Neuronal stem cell (in vitro differentiated cells): ENCODE results near the gene PAN2.

Experiments used
- DNase-seq: peaks from one replicate; pipeline ENCODE4 v3.0.0-alpha.2; 2013; ENCODE audit warnings: low spot score
- H2AFZ ChIP-seq: one replicate; pipeline ENCODE4 v1.6.1; 2013; ENCODE audit warnings: mild to moderate bottlenecking, low read length, inconsistent platforms
- H2AK5ac ChIP-seq: 2 replicates; pipeline ENCODE4 v1.6.1; 2013; ENCODE audit warnings: low read depth, mild to moderate bottlenecking, inconsistent platforms, low read length, moderate library complexity, mixed read lengths
- H2BK120ac ChIP-seq: 2 replicates; pipeline ENCODE4 v1.6.1; 2013; ENCODE audit warnings: low read depth, mild to moderate bottlenecking, inconsistent platforms, low read length, moderate library complexity, mixed read lengths
- H2BK12ac ChIP-seq: one replicate; pipeline ENCODE4 v1.6.1; 2013; ENCODE audit warnings: low read length, inconsistent platforms
- H2BK15ac ChIP-seq: 2 replicates; pipeline ENCODE4 v1.6.1; 2013; ENCODE audit warnings: mild to moderate bottlenecking, low read length, inconsistent platforms, mixed read lengths
- H2BK5ac ChIP-seq: one replicate; pipeline ENCODE4 v1.6.1; 2013; ENCODE audit warnings: inconsistent platforms, mild to moderate bottlenecking, low read length, moderate library complexity
- H3K14ac ChIP-seq: one replicate; pipeline ENCODE4 v1.6.1; 2013; ENCODE audit warnings: low read length, inconsistent platforms
- H3K18ac ChIP-seq: 2 replicates; pipeline ENCODE4 v1.6.1; 2013; ENCODE audit warnings: low read length, inconsistent platforms
- H3K23ac ChIP-seq: 2 replicates; pipeline ENCODE4 v1.6.1; 2013; ENCODE audit warnings: low read depth, mild to moderate bottlenecking, mixed read lengths, low read length, inconsistent platforms; ENCODE audit not compliant: poor library complexity
- H3K27ac ChIP-seq: replicated peaks from 3 replicates; pipeline ENCODE4 v1.5.1; 2013; ENCODE audit warnings: low read length, inconsistent platforms
- H3K27me3 ChIP-seq, 3 experiments: 2 replicates each; pipeline ENCODE4 v1.6.1; 2013; ENCODE audit warnings: low read length in 3 of 3, mild to moderate bottlenecking in 2 of 3, inconsistent platforms in 1 of 3, low read depth in 1 of 3, mixed read lengths in 1 of 3, moderate library complexity in 1 of 3; ENCODE audit not compliant: control insufficient read depth in 3 of 3, insufficient read depth in 3 of 3
- H3K36me3 ChIP-seq, 2 donors: replicated peaks in 1 of 2; 2 replicates each; pipeline ENCODE4 v1.6.1; 2013; ENCODE audit warnings: low read length in 2 of 2; ENCODE audit not compliant: control insufficient read depth in 2 of 2, insufficient read depth in 2 of 2
- H3K4ac ChIP-seq: 2 replicates; pipeline ENCODE4 v1.6.1; 2013; ENCODE audit warnings: inconsistent platforms, mild to moderate bottlenecking, low read length, moderate library complexity
- H3K4me1 ChIP-seq, 2 donors: 1 replicate in 1 of 2; 2 replicates in 1 of 2; pipeline ENCODE4 v1.6.1; 2013; ENCODE audit warnings: low read length in 2 of 2, low read depth in 1 of 2; ENCODE audit not compliant: control insufficient read depth in 2 of 2, insufficient read depth in 1 of 2
- H3K4me2 ChIP-seq: one replicate; pipeline ENCODE4 v1.6.1; 2013; ENCODE audit warnings: mild to moderate bottlenecking, low read length, inconsistent platforms; ENCODE audit not compliant: insufficient read depth, poor library complexity, severe bottlenecking
- H3K4me3 ChIP-seq, 2 donors: 2 replicates each; pipeline ENCODE4 v1.5.1; 2013; ENCODE audit warnings: low read length in 2 of 2, mild to moderate bottlenecking in 2 of 2, inconsistent platforms in 1 of 2, moderate library complexity in 1 of 2
- H3K79me1 ChIP-seq: one replicate; pipeline ENCODE4 v1.6.1; 2013; ENCODE audit warnings: low read depth, mild to moderate bottlenecking, inconsistent platforms, low read length, moderate library complexity
- H3K9ac ChIP-seq: one replicate; pipeline ENCODE4 v1.6.1; 2013; ENCODE audit warnings: mild to moderate bottlenecking, low read depth, low read length, inconsistent platforms; ENCODE audit not compliant: poor library complexity
- H3K9me3 ChIP-seq, 2 donors: replicated peaks in 1 of 2; 2 replicates each; pipeline versions ENCODE3 to v1.6.1; 2013; ENCODE audit warnings: low read length in 2 of 2, mild to moderate bottlenecking in 2 of 2, inconsistent platforms in 1 of 2, low read depth in 1 of 2, mixed read lengths in 1 of 2, moderate library complexity in 1 of 2; ENCODE audit not compliant: control insufficient read depth in 2 of 2, insufficient read depth in 1 of 2
- H4K8ac ChIP-seq: one replicate; pipeline ENCODE4 v1.6.1; 2013; ENCODE audit warnings: low read depth, mild to moderate bottlenecking, inconsistent platforms, low read length, moderate library complexity
- H4K91ac ChIP-seq: one replicate; pipeline ENCODE4 v1.6.1; 2013; ENCODE audit warnings: low read length, low read depth, mild to moderate bottlenecking, inconsistent platforms; ENCODE audit not compliant: poor library complexity
- WGBS, 2 donors: extraction: QIAGEN DNeasy Blood & Tissue Kit; methylation state at CpG; one replicate each; pipeline ENCODE4 v1.1.7; 2013; ENCODE audit warnings: missing lambda C conversion rate in 2 of 2, mixed read lengths in 1 of 2; ENCODE audit not compliant: insufficient read length in 2 of 2, insufficient replicate concordance in 1 of 2; ENCODE audit errors: extremely low coverage in 2 of 2; 5-methylcytosine and 5-hydroxymethylcytosine counted together

The PAN2 gene

GRCh38 chr12:56330936-56331490, 2.8 kb downstream of the PAN2 start:
- no peak overlapping the region for H2BK120ac ChIP-seq
- H3K27ac ChIP-seq = no peak overlapping the region
- H2BK15ac ChIP-seq = no peak overlapping the region
- no peak overlapping the region for H4K91ac ChIP-seq
- no peak overlapping the region for H4K8ac ChIP-seq
- no peak overlapping the region for H3K18ac ChIP-seq
- no peaks in the 10 kb centered on the region for H3K27me3 ChIP-seq
- no peaks in the 10 kb centered on the region for H3K79me1 ChIP-seq
- DNase-seq = no peak
- H3K14ac ChIP-seq = no peak overlapping the region
- H3K9ac ChIP-seq = no peak overlapping the region
- H3K4me2 ChIP-seq = no peak overlapping the region
- peaks cover 7 to 27% of the 10 kb centered on the region in 2 donors for H3K36me3 ChIP-seq
- H3K9me3 ChIP-seq = no peaks in the 10 kb centered on the region
- H2BK5ac ChIP-seq = no peak overlapping the region
- H2BK12ac ChIP-seq = no peak overlapping the region
- H3K4me1 ChIP-seq = peaks cover 6 to 9% of the 10 kb centered on the region in 2 donors
- no peak overlapping the region for H3K4ac ChIP-seq
- H2AK5ac ChIP-seq = no peak overlapping the region
- no peak overlapping the region for H2AFZ ChIP-seq
- H3K23ac ChIP-seq = no peak overlapping the region
- no peak overlapping the region for H3K4me3 ChIP-seq
- WGBS, 2 donors = no CpG with 5 or more reads among the region's 7 CpGs

- no peak for DNase-seq
- H3K27ac ChIP-seq = no peak overlapping the region
- no peak overlapping the region for H4K91ac ChIP-seq
- no peaks in the 10 kb centered on the region for H3K9me3 ChIP-seq
- H2BK15ac ChIP-seq = no peak overlapping the region
- WGBS, 2 donors = no CpG with 5 or more reads among the region's 6 CpGs
- H3K27me3 ChIP-seq = no peaks in the 10 kb centered on the region
- peak overlapping the region; percentile 49 for H2BK5ac ChIP-seq
- no peak overlapping the region for H3K4me2 ChIP-seq
- H3K18ac ChIP-seq = no peak overlapping the region
- no peak overlapping the region for H2AK5ac ChIP-seq
- H3K14ac ChIP-seq = no peak overlapping the region
- no peak overlapping the region for H4K8ac ChIP-seq
- H2BK12ac ChIP-seq = no peak overlapping the region
- peak overlapping the region; percentile 13 for H3K23ac ChIP-seq
- H3K4me1 ChIP-seq = no peaks in the 10 kb centered on the region
- no peak overlapping the region for H3K4me3 ChIP-seq
- H2BK120ac ChIP-seq = no peak overlapping the region
- H2AFZ ChIP-seq = no peak overlapping the region
- no peaks in the 10 kb centered on the region for H3K79me1 ChIP-seq
- H3K4ac ChIP-seq = no peak overlapping the region
- H3K36me3 ChIP-seq = peaks cover 24 to 71% of the 10 kb centered on the region in 2 donors
- peak overlapping the region; percentile 26 for H3K9ac ChIP-seq
Measured at GRCh38 chr12:56326533-56326932, 7.3 kb downstream of the PAN2 start.

GRCh38 chr12:56326126-56326525, 7.7 kb downstream of the PAN2 start:
- H3K9ac ChIP-seq = no peak overlapping the region
- H3K18ac ChIP-seq = no peak overlapping the region
- H2BK120ac ChIP-seq = no peak overlapping the region
- H3K4me3 ChIP-seq = no peak overlapping the region
- H3K23ac ChIP-seq = no peak overlapping the region
- H4K8ac ChIP-seq = no peak overlapping the region
- no peak overlapping the region for H4K91ac ChIP-seq
- DNase-seq = no peak
- H3K14ac ChIP-seq = no peak overlapping the region
- no CpG with 5 or more reads among the region's 8 CpGs for WGBS, 2 donors
- H2AK5ac ChIP-seq = no peak overlapping the region
- H2BK15ac ChIP-seq = no peak overlapping the region
- no peak overlapping the region for H2AFZ ChIP-seq
- H3K27me3 ChIP-seq = no peaks in the 10 kb centered on the region
- peak overlapping the region; percentile 49 for H2BK5ac ChIP-seq
- no peak overlapping the region for H3K4ac ChIP-seq
- peaks cover 24 to 71% of the 10 kb centered on the region in 2 donors for H3K36me3 ChIP-seq
- H3K9me3 ChIP-seq = no peaks in the 10 kb centered on the region
- no peak overlapping the region for H2BK12ac ChIP-seq
- H3K4me2 ChIP-seq = no peak overlapping the region
- H3K27ac ChIP-seq = no peak overlapping the region
- H3K79me1 ChIP-seq = no peaks in the 10 kb centered on the region
- no peaks in the 10 kb centered on the region for H3K4me1 ChIP-seq

- Histone ChIP-seq H2BK5ac (no peak overlapping the region), H3K4me3 (no peak overlapping the region), H4K91ac (no peak overlapping the region), H3K4me1 (no peaks in the 10 kb centered on the region), H2AFZ (no peak overlapping the region), H3K79me1 (no peaks in the 10 kb centered on the region), H3K4ac (no peak overlapping the region), H3K36me3 (peaks cover 26 to 81% of the 10 kb centered on the region in 2 donors), H2AK5ac (no peak overlapping the region), H3K14ac (no peak overlapping the region), H3K27me3 (no peaks in the 10 kb centered on the region), H3K23ac (no peak overlapping the region), H2BK120ac (no peak overlapping the region), H3K18ac (no peak overlapping the region), H3K9me3 (no peaks in the 10 kb centered on the region), H2BK12ac (no peak overlapping the region), H3K4me2 (no peak overlapping the region), H2BK15ac (no peak overlapping the region), H3K27ac (no peak overlapping the region), H3K9ac (no peak overlapping the region), H4K8ac (no peak overlapping the region)
- DNase-seq = no peak
- WGBS, 2 donors = no CpG with 5 or more reads among the region's 6 CpGs
Measured at GRCh38 chr12:56324206-56324605, 9.6 kb downstream of the PAN2 start.
